ENCODE results near the gene SLIT3.

DNA sequence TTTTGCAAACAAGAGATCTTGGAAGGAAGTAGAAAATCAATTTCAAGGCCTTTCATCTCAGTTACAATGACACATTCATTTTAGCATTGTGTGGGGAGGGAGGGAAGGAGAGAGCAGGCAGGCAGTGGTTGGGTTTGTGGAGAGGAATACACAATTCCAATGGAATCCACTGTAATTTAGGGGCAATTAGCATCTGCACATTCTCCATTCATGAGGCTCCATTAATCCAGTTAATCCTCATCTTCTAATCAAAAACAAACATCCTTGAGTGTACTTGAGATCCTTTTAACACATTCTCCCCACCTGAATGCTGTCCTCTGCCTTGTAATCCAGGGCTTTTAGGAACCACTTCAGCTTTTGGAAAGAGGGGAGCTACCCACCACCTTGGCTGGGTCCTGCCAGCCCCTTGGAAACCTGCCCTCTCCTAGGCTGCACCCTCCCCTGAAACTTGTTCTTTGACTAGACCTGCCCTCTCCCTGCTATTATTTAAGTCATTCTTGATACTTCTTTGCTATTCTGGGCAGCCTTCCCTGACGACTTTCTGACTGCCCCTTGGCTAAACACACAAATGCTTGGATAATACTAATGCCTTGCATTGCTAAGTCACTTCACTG lies 271.2 kb downstream of the SLIT3 start:
- TF ChIP-seq CTCF (IDR thresholded peaks at IDR 0.05; ENCODE audit: poor library complexity), result no peak
- no peak for TF ChIP-seq EZH2 (IDR thresholded peaks at IDR 0.05; ENCODE audit: borderline replicate concordance)
- TF ChIP-seq EZH2phosphoT487 (IDR thresholded peaks at IDR 0.05; ENCODE audit: low read depth, severe bottlenecking, unreplicated experiment), result no peak
